Loucy (cell line): ENCODE results near the gene MUC20.

Source experiments
- EZH2phosphoT487 ChIP-seq: fragments of 200-600 bp; IDR thresholded peaks from 2 replicates; pipeline ENCODE4 v1.6.1; 2018; ENCODE audit warnings: antibody characterized with exemption, mild to moderate bottlenecking, moderate library complexity, borderline replicate concordance
- TF ChIP-seq, protein P1 (sequence below): fragments of 200-600 bp; sonication (generic); conservative IDR thresholded peaks from 2 replicates; pipeline ENCODE4 v1.5.1; 2014; ENCODE audit warnings: mild to moderate bottlenecking, antibody characterized with exemption, low read length

DNA sequence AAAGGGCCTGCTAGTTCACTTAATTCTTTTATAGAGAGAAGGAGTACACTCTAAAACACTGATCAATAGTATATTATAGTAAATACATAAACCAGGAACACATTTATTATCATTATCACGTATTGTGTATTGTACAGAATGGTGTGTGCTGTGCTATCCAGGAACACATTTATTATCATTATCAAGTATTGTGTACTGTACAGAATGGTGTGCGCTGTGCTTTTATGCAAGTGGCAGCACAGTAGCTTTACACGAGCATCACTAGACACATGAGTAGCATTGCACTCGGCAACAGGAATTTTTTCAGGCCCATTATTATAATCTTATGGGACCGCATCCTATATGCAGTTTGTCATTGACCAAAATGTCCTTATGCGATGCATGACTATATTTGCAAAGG lies 20.9 kb upstream of the MUC20 start:
- TF ChIP-seq, protein P1, sequence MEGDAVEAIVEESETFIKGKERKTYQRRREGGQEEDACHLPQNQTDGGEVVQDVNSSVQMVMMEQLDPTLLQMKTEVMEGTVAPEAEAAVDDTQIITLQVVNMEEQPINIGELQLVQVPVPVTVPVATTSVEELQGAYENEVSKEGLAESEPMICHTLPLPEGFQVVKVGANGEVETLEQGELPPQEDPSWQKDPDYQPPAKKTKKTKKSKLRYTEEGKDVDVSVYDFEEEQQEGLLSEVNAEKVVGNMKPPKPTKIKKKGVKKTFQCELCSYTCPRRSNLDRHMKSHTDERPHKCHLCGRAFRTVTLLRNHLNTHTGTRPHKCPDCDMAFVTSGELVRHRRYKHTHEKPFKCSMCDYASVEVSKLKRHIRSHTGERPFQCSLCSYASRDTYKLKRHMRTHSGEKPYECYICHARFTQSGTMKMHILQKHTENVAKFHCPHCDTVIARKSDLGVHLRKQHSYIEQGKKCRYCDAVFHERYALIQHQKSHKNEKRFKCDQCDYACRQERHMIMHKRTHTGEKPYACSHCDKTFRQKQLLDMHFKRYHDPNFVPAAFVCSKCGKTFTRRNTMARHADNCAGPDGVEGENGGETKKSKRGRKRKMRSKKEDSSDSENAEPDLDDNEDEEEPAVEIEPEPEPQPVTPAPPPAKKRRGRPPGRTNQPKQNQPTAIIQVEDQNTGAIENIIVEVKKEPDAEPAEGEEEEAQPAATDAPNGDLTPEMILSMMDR = no peak
- no peak for TF ChIP-seq EZH2phosphoT487
